MM.1S (cell line): ENCODE measurements around the gene CLMN.

Source experiments
- CTCF ChIP-seq: fragments of 300-600 bp; sonication (generic); IDR thresholded peaks from 2 replicates; pipeline ENCODE4 v1.5.1; 2016; ENCODE audit warnings: antibody characterized with exemption, low read length, mixed read lengths
- EZH2 ChIP-seq: fragments of 300-600 bp; sonication (generic); optimal IDR thresholded peaks from 2 replicates; pipeline ENCODE3; 2017; ENCODE audit warnings: low read depth, mild to moderate bottlenecking, antibody characterized with exemption, low read length, mixed read lengths
- EZH2phosphoT487 ChIP-seq: fragments of 300-600 bp; sonication (generic); IDR thresholded peaks from 2 replicates; pipeline ENCODE4 v1.6.1; 2018; ENCODE audit warnings: antibody characterized with exemption, low read length

DNA sequence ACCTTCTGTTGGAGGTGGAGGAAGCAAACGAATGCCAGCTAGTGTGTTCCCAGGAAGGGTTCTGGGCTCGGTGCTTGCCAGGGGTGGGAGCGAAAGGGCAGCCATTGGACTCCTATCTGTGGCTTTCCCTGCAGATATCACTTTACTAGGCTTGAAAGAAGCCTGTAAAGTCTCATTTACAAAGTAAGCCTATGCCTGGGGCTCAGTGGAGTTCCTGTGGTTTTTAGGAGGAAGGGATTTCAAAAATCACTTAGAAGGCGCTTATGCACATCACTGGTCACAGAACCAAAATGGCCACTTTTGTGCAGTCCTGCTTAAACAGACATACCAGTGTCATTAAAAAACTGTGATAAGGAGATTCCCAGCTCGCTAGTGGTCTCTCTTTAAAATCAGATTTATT lies 22.7 kb downstream of the CLMN start:
- no peak for TF ChIP-seq EZH2
- TF ChIP-seq CTCF, result no peak
- TF ChIP-seq EZH2phosphoT487, result no peak
